SK-N-SH (cell line): Measurements from ENCODE around the gene TBC1D9B. TPM values are rescaled to one million over a fixed set of nuclear protein-coding genes. Genes with fewer than 3 reads are reported as not detected.

ENCODE experiments used
- CTCF ChIA-PET: fragments of 300-600, 350-600 bp; formaldehyde crosslinking; extraction: SDS; loops from one replicate; lab custom pipeline; 2021; lab: Yijun Ruan, JAX
- POLR2A ChIA-PET: fragments of 350-600 bp; sonication (Branson Sonifier 250); formaldehyde crosslinking; extraction: SDS; loops from one replicate; lab custom pipeline; 2020; ENCODE audit warnings: antibody characterized with exemption, inconsistent platforms; lab: Yijun Ruan, JAX
- DNase-seq: peaks from one replicate; pipeline ENCODE4 v3.0.0; 2012
- H2AFZ ChIP-seq: fragments of 200-600 bp; sonication (generic); 2 replicates; pipeline ENCODE4 v1.8.1; 2016; ENCODE audit warnings: antibody characterized with exemption, mild to moderate bottlenecking, low read depth
- H3F3A ChIP-seq: fragments of 200-600 bp; sonication (generic); replicated peaks from 2 replicates; pipeline ENCODE3; 2016; ENCODE audit warnings: antibody characterized with exemption, mild to moderate bottlenecking; ENCODE audit not compliant: insufficient read depth
- H3K27ac ChIP-seq, 2 experiments: fragments of 200-500 bp in 1 of 2; fragments of 200-600 bp in 1 of 2; sonication (Bioruptor generic) in 1 of 2; sonication (generic), shearing (Covaris generic) in 1 of 2; 2 replicates each; pipeline versions ENCODE4 v1.5.1 to v1.6.1; 2014 to 2016; ENCODE audit warnings: low read depth in 2 of 2, inconsistent platforms in 1 of 2, low read length in 1 of 2, mild to moderate bottlenecking in 1 of 2, mixed read lengths in 1 of 2
- H3K27me3 ChIP-seq: fragments of 200-600 bp; sonication (generic), shearing (Covaris generic); 2 replicates; pipeline ENCODE4 v1.6.1; 2016; ENCODE audit warnings: mixed run types; ENCODE audit not compliant: insufficient read depth
- H3K36me3 ChIP-seq, 2 experiments: fragments of 200-500 bp in 1 of 2; fragments of 200-600 bp in 1 of 2; sonication (Bioruptor generic) in 1 of 2; sonication (generic) in 1 of 2; replicated peaks in 1 of 2; 2 replicates each; pipeline versions ENCODE3 to v1.5.1; 2014 to 2016; ENCODE audit warnings: low read length in 1 of 2, mild to moderate bottlenecking in 1 of 2; ENCODE audit not compliant: insufficient read depth in 2 of 2, control insufficient read depth in 1 of 2
- H3K4me1 ChIP-seq, 2 experiments: fragments of 200-500 bp in 1 of 2; fragments of 200-600 bp in 1 of 2; sonication (Bioruptor generic) in 1 of 2; sonication (generic), shearing (Covaris generic) in 1 of 2; 2 replicates each; pipeline versions ENCODE4 v1.5.1 to v1.6.1; 2014 to 2016; ENCODE audit warnings: low read depth in 1 of 2, low read length in 1 of 2, mixed run types in 1 of 2; ENCODE audit not compliant: insufficient read depth in 2 of 2, control insufficient read depth in 1 of 2
- H3K4me2 ChIP-seq: fragments of 200-600 bp; sonication (generic), shearing (Covaris generic); 2 replicates; pipeline ENCODE4 v1.6.1; 2017; ENCODE audit warnings: mixed run types
- H3K4me3 ChIP-seq, 2 experiments: fragments of 200-500 bp in 1 of 2; fragments of 200-600 bp in 1 of 2; sonication (Bioruptor generic) in 1 of 2; sonication (generic), shearing (Covaris generic) in 1 of 2; 2 replicates each; pipeline versions ENCODE4 v1.5.1 to v1.8.1; 2014 to 2016; ENCODE audit warnings: low read depth in 2 of 2, inconsistent platforms in 1 of 2, low read length in 1 of 2, mild to moderate bottlenecking in 1 of 2, mixed read lengths in 1 of 2, moderate library complexity in 1 of 2
- H3K79me2 ChIP-seq: fragments of 200-600 bp; sonication (generic); 2 replicates; pipeline ENCODE4 v1.8.1; 2017; ENCODE audit warnings: mild to moderate bottlenecking; ENCODE audit not compliant: insufficient read depth
- H3K9ac ChIP-seq: fragments of 200-600 bp; sonication (generic); 2 replicates; pipeline ENCODE4 v1.6.1; 2017; ENCODE audit warnings: mixed run types
- H3K9me2 ChIP-seq: fragments of 200-600 bp; sonication (generic); 2 replicates; pipeline ENCODE4 v1.6.1; 2017; ENCODE audit warnings: mixed run types
- H3K9me3 ChIP-seq: fragments of 200-600 bp; sonication (generic); 2 replicates; pipeline ENCODE4 v1.6.1; 2017; ENCODE audit warnings: mixed run types, mild to moderate bottlenecking, moderate library complexity
- H4K20me1 ChIP-seq: fragments of 200-600 bp; sonication (generic); 2 replicates; pipeline ENCODE4 v1.6.1; 2017; ENCODE audit warnings: mild to moderate bottlenecking, mixed run types; ENCODE audit not compliant: insufficient read depth
- CHD2 ChIP-seq: fragments of 150-350 bp; IDR thresholded peaks from 2 replicates; pipeline ENCODE4 v1.6.1; 2018; ENCODE audit warnings: low read length; ENCODE audit not compliant: partially characterized antibody
- ELF1 ChIP-seq: IDR thresholded peaks from 2 replicates; pipeline ENCODE4 v1.4.0; 2012
- FOXM1 ChIP-seq: IDR thresholded peaks from 2 replicates; pipeline ENCODE4 v1.4.0; 2012; ENCODE audit warnings: low read depth, mild to moderate bottlenecking
- GABPA ChIP-seq: IDR thresholded peaks from 2 replicates; pipeline ENCODE4 v1.4.0; 2012; ENCODE audit warnings: low read depth, mild to moderate bottlenecking
- RAD21 ChIP-seq: IDR thresholded peaks from 2 replicates; pipeline ENCODE4 v1.6.1; 2012; ENCODE audit warnings: mild to moderate bottlenecking, low read length
- RCOR1 ChIP-seq: fragments of 150-350 bp; IDR thresholded peaks from 2 replicates; pipeline ENCODE4 v1.6.1; 2017; ENCODE audit warnings: antibody characterized with exemption, low read length
- RFX5 ChIP-seq: IDR thresholded peaks from 2 replicates; pipeline ENCODE4 v1.6.1; 2012; ENCODE audit warnings: mild to moderate bottlenecking, improper control_type of control experiment, low read length
- RXRA ChIP-seq: IDR thresholded peaks from 2 replicates; pipeline ENCODE4 v1.4.0; 2012; ENCODE audit warnings: low read depth, mild to moderate bottlenecking, borderline replicate concordance
- SIN3A ChIP-seq: IDR thresholded peaks from 2 replicates; pipeline ENCODE4 v1.6.1; 2012; ENCODE audit warnings: low read depth, mild to moderate bottlenecking, low read length, moderate library complexity, borderline replicate concordance
- SMC3 ChIP-seq: IDR thresholded peaks from 2 replicates; pipeline ENCODE4 v1.6.1; 2012; ENCODE audit warnings: low read depth, low read length, improper control_type of control experiment
- TAF1 ChIP-seq: IDR thresholded peaks from 2 replicates; pipeline ENCODE4 v1.6.1; 2012; ENCODE audit warnings: low read depth, mild to moderate bottlenecking, low read length, moderate library complexity, borderline replicate concordance
- TCF12 ChIP-seq: IDR thresholded peaks from 2 replicates; pipeline ENCODE4 v1.4.0; 2012
- YY1 ChIP-seq: IDR thresholded peaks from 2 replicates; pipeline ENCODE4 v1.4.0; 2012; ENCODE audit warnings: low read depth, mild to moderate bottlenecking
- WGBS: methylation state at CpG from one replicate; pipeline ENCODE4 v1.1.6; 2017; ENCODE audit warnings: low lambda C conversion rate; 5-methylcytosine and 5-hydroxymethylcytosine counted together
- polyA plus RNA-seq, 3 experiments: library from polyadenylated mRNA; depleted of rRNA; stranded (reverse); fragments of >200 nt; gene quantifications; 2 replicates each; pipeline ENCODE4 v1.2.3, GENCODE V29; 2012
- TF ChIP-seq, protein P1 (sequence below): IDR thresholded peaks from 2 replicates; pipeline ENCODE4 v1.4.0; 2012; ENCODE audit warnings: low read depth, borderline replicate concordance
- TF ChIP-seq, protein P2 (sequence below): IDR thresholded peaks from 2 replicates; pipeline ENCODE4 v1.6.1; 2012; ENCODE audit warnings: mild to moderate bottlenecking, low read depth, low read length, moderate library complexity
- TF ChIP-seq, protein P3 (sequence below): fragments of 200-600 bp; sonication (generic); IDR thresholded peaks from 2 replicates; pipeline ENCODE4 v1.6.1; 2017; ENCODE audit warnings: antibody characterized with exemption, mild to moderate bottlenecking, moderate library complexity

TBC1D9B gene
- polyA plus RNA-seq, 1 of the 3 experiments (the other 2 are of a cell fraction), result 75.6 TPM

DNA sequence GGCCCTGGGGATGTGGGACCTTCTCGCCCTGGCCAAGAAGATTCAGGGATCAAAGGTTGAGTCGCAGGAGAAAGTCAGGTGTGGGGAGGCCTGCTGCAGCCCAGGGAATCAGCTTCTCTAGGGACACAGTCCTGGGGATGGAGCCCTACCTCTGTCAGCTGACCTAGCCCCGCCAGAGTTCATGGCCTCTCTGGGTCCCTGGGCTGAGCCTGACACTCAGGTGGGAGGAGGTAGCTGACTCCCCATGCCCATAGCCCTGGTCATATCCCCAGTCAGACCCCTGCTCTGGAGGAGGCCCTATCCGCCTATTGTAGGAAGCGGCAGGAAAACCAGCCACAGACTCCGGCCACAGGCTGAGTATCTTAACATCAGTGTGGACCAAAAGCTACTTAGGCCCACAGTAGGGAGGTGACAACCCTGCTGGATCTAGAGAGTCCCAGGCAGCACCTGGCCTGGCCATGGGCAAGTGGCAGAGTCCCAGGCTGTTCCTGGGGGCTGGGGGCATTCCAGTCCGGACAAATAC, 34.0 kb downstream of the TBC1D9B start:
- Histone ChIP-seq H3F3A (no peaks in the 10 kb centered on the region), H3K9me2 (no peaks in the 10 kb centered on the region), H3K27me3 (no peaks in the 10 kb centered on the region), H3K4me3 (no peak overlapping the region), H3K36me3 (peaks cover 19 to 79% of the 10 kb centered on the region in 2 experiments), H3K9ac (no peak overlapping the region), H3K27ac (no peak overlapping the region), H3K4me1 (no peaks in the 10 kb centered on the region), H4K20me1 (no peaks in the 10 kb centered on the region), H3K9me3 (no peaks in the 10 kb centered on the region), H3K4me2 (no peak overlapping the region), H3K79me2 (no peaks in the 10 kb centered on the region), H2AFZ (no peak overlapping the region)
- DNase-seq, result peak; percentile 24
- POLR2A ChIA-PET, result no interaction called here
- 100% methylated on average over 1 of the region's 7 CpGs for WGBS
- CTCF ChIA-PET, result no interaction called here
- TF ChIP-seq FOXM1 (no peak), RCOR1 (no peak), ELF1 (no peak), GABPA (no peak), CHD2 (no peak), RAD21 (no peak), YY1 (no peak)
- TF ChIP-seq, protein P1, sequence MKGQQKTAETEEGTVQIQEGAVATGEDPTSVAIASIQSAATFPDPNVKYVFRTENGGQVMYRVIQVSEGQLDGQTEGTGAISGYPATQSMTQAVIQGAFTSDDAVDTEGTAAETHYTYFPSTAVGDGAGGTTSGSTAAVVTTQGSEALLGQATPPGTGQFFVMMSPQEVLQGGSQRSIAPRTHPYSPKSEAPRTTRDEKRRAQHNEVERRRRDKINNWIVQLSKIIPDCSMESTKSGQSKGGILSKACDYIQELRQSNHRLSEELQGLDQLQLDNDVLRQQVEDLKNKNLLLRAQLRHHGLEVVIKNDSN, result no peak

DNA sequence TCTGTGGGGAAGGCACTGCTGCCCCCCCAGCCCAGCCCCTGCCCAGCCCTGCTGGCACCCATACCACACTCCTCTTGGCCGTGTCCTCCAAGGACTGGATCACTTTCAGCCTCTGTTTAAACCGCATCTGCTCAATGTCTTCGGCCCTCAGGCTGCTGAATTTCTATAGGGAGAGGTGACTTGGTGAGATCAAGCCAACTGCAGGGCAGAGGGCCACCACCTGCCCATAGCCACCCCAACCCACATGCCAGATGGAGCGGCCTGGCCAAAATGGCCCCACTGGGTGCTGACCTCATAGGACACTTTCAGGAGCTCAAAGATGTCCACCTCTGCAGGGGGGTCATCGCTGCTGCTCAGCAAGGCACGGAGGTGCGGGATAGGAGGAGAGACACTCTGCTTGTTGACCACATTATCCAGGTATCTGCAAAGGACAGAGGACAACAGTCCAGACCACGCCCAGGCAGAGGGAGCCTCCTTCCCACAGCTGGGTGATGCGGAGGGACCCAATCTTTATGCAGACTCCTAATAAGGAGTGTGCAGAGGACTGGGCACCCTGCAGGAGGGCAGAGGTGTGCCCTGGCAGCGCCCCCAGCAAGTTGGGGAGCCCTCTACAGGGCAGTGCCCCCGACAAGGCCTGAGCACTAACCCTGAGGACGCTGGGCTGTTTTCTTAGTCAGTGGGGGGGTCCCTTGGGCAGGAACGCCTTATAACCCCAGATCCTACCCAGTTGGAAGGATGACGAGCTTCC, 34.7 kb downstream of the TBC1D9B start:
- Histone ChIP-seq H3K27ac (no peak overlapping the region), H3K9me3 (no peaks in the 10 kb centered on the region), H3K9ac (no peak overlapping the region), H3F3A (no peaks in the 10 kb centered on the region), H3K9me2 (no peaks in the 10 kb centered on the region), H3K4me1 (no peaks in the 10 kb centered on the region)
- POLR2A ChIA-PET, result no interaction called here
- TF ChIP-seq, protein P2, sequence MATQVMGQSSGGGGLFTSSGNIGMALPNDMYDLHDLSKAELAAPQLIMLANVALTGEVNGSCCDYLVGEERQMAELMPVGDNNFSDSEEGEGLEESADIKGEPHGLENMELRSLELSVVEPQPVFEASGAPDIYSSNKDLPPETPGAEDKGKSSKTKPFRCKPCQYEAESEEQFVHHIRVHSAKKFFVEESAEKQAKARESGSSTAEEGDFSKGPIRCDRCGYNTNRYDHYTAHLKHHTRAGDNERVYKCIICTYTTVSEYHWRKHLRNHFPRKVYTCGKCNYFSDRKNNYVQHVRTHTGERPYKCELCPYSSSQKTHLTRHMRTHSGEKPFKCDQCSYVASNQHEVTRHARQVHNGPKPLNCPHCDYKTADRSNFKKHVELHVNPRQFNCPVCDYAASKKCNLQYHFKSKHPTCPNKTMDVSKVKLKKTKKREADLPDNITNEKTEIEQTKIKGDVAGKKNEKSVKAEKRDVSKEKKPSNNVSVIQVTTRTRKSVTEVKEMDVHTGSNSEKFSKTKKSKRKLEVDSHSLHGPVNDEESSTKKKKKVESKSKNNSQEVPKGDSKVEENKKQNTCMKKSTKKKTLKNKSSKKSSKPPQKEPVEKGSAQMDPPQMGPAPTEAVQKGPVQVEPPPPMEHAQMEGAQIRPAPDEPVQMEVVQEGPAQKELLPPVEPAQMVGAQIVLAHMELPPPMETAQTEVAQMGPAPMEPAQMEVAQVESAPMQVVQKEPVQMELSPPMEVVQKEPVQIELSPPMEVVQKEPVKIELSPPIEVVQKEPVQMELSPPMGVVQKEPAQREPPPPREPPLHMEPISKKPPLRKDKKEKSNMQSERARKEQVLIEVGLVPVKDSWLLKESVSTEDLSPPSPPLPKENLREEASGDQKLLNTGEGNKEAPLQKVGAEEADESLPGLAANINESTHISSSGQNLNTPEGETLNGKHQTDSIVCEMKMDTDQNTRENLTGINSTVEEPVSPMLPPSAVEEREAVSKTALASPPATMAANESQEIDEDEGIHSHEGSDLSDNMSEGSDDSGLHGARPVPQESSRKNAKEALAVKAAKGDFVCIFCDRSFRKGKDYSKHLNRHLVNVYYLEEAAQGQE, result no peak
- TF ChIP-seq SMC3 (no peak), RAD21 (no peak), RFX5 (no peak), TAF1 (no peak), RXRA (no peak), TCF12 (no peak), SIN3A (no peak)
- TF ChIP-seq, protein P3, sequence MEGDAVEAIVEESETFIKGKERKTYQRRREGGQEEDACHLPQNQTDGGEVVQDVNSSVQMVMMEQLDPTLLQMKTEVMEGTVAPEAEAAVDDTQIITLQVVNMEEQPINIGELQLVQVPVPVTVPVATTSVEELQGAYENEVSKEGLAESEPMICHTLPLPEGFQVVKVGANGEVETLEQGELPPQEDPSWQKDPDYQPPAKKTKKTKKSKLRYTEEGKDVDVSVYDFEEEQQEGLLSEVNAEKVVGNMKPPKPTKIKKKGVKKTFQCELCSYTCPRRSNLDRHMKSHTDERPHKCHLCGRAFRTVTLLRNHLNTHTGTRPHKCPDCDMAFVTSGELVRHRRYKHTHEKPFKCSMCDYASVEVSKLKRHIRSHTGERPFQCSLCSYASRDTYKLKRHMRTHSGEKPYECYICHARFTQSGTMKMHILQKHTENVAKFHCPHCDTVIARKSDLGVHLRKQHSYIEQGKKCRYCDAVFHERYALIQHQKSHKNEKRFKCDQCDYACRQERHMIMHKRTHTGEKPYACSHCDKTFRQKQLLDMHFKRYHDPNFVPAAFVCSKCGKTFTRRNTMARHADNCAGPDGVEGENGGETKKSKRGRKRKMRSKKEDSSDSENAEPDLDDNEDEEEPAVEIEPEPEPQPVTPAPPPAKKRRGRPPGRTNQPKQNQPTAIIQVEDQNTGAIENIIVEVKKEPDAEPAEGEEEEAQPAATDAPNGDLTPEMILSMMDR, result no peak
- TF ChIP-seq, all 33 proteins: peak for 0
- Histone ChIP-seq H3K36me3 (peaks cover 18 to 75% of the 10 kb centered on the region in 2 experiments), H3K4me2 (no peak overlapping the region), H3K27me3 (no peaks in the 10 kb centered on the region), H2AFZ (no peak overlapping the region), H4K20me1 (no peaks in the 10 kb centered on the region), H3K79me2 (no peaks in the 10 kb centered on the region), H3K4me3 (no peak overlapping the region)
- CTCF ChIA-PET, result no interaction called here
- DNase-seq, result peak; percentile 11
- WGBS, result 76% methylated on average over 5 of the region's 14 CpGs
